Tibial nerve (tissue), 4 donors: ENCODE measurements around the gene OGA. TPM values are rescaled to one million over a fixed set of nuclear protein-coding genes. Genes with fewer than 3 reads are reported as not detected.
"Not testable (repeated sequence)": the region's sequence is repeated elsewhere in the genome, so short reads cannot be mapped to it uniquely, and the experiment has no call there.

Experiments
- DNase-seq, 2 donors: peaks; one replicate each; pipeline ENCODE4 v3.0.0-alpha.2; 2019; ENCODE audit warnings: low spot score in 2 of 2
- H3K27ac ChIP-seq, 4 donors: fragments of 200-600 bp; sonication (generic) in 3 of 4; one replicate each; pipeline ENCODE4 v1.5.1; 2017 to 2019; ENCODE audit warnings: mild to moderate bottlenecking in 1 of 4
- H3K27me3 ChIP-seq, 2 donors: fragments of 200-600 bp; sonication (generic) in 1 of 2; one replicate each; pipeline versions ENCODE4 v1.5.1 to v1.6.0; 2017 to 2019
- H3K36me3 ChIP-seq, 3 donors: fragments of 200-600 bp; sonication (generic); one replicate each; pipeline ENCODE4 v1.5.1; 2018 to 2019
- H3K4me1 ChIP-seq, 4 donors: fragments of 200-600 bp; sonication (generic) in 3 of 4; one replicate each; pipeline ENCODE4 v1.5.1; 2017 to 2019
- H3K4me3 ChIP-seq, 4 donors: fragments of 200-600 bp; sonication (generic) in 3 of 4; one replicate each; pipeline ENCODE4 v1.5.1; 2017 to 2019; ENCODE audit warnings: mild to moderate bottlenecking in 1 of 4, moderate library complexity in 1 of 4
- H3K9me3 ChIP-seq, 4 donors: fragments of 200-600 bp; sonication (generic) in 3 of 4; one replicate each; pipeline ENCODE4 v1.5.1; 2017 to 2019
- CTCF ChIP-seq, 5 experiments: fragments of 200-600 bp in 3 of 5; fragments of 450-650 bp in 2 of 5; sonication (generic) in 3 of 5; IDR thresholded peaks; one replicate each; pipeline ENCODE4 v1.5.1; 2016 to 2019; ENCODE audit warnings: antibody characterized with exemption in 5 of 5, mild to moderate bottlenecking in 3 of 5, moderate library complexity in 2 of 5
- EP300 ChIP-seq, 2 donors: sonication (generic); formaldehyde crosslinking; IDR thresholded peaks; one replicate each; pipeline ENCODE4 v1.6.1; 2017; ENCODE audit warnings: antibody characterized with exemption in 2 of 2, mild to moderate bottlenecking in 1 of 2
- POLR2A ChIP-seq, 2 donors: fragments of 450-650 bp; IDR thresholded peaks; one replicate each; pipeline ENCODE4 v1.6.1; 2017; ENCODE audit warnings: antibody characterized with exemption in 2 of 2, mild to moderate bottlenecking in 2 of 2, moderate library complexity in 2 of 2
- WGBS, 2 donors: methylation state at CpG; one replicate each; pipeline ENCODE4 v1.1.5; 2018; 5-methylcytosine and 5-hydroxymethylcytosine counted together
- total RNA-seq, 4 donors: library from RNA; depleted of rRNA; stranded (reverse); fragments of >200 nt; gene quantifications; one replicate each; pipeline ENCODE4 v1.1.0, GENCODE V29; 2016

Gene OGA
- total RNA-seq, 4 donors from 2014 or later = 206 to 249 (median 224) TPM

GRCh38 chr10:101803511-101803910 lies 14.7 kb downstream of the OGA start:
- no peak overlapping the region for H3K4me3 ChIP-seq
- H3K27me3 ChIP-seq = no peaks in the 10 kb centered on the region
- DNase-seq = no peak
- TF ChIP-seq CTCF (IDR thresholded peaks at IDR 0.05) (no peak), EP300 (IDR thresholded peaks at IDR 0.05) (no peak), POLR2A (IDR thresholded peaks at IDR 0.05) (no peak)
- peaks cover 0 to 15% (median 0%) of the 10 kb centered on the region in 4 donors for H3K4me1 ChIP-seq
- 59 to 68% methylated on average over 4 of the region's 4 CpGs for WGBS, 2 donors
- no peaks in the 10 kb centered on the region for H3K9me3 ChIP-seq
- H3K27ac ChIP-seq = no peak overlapping the region
- peaks cover 7 to 100% (median 46%) of the 10 kb centered on the region in 3 donors for H3K36me3 ChIP-seq

- 73 to 75% methylated on average over 4 of the region's 4 CpGs for WGBS, 2 donors
- no peaks in the 10 kb centered on the region for H3K9me3 ChIP-seq
- no peak for TF ChIP-seq POLR2A (IDR thresholded peaks at IDR 0.05)
- TF ChIP-seq CTCF (IDR thresholded peaks at IDR 0.05) = no peak
- no peak for TF ChIP-seq EP300 (IDR thresholded peaks at IDR 0.05)
- H3K27ac ChIP-seq = no peak overlapping the region
- peaks cover 11 to 100% (median 46%) of the 10 kb centered on the region in 3 donors for H3K36me3 ChIP-seq
- no peaks in the 10 kb centered on the region for H3K27me3 ChIP-seq
- no peak overlapping the region for H3K4me3 ChIP-seq
- DNase-seq = no peak
- H3K4me1 ChIP-seq = peaks cover 0 to 10% (median 0%) of the 10 kb centered on the region in 4 donors
These were observed 20.7 kb downstream of the OGA start for GRCh38 chr10:101797403-101798059.

GRCh38 chr10:101793526-101793925 lies 24.7 kb downstream of the OGA start:
- 97% methylated on average over 12 of the region's 12 CpGs for WGBS, 2 donors
- Histone ChIP-seq H3K9me3 (no peaks in the 10 kb centered on the region), H3K27ac (no peak overlapping the region), H3K27me3 (no peaks in the 10 kb centered on the region), H3K4me1 (peaks cover 0 to 4% (median 0%) of the 10 kb centered on the region in 4 donors), H3K4me3 (no peak overlapping the region), H3K36me3 (peaks cover 14 to 100% (median 27%) of the 10 kb centered on the region in 3 donors)
- TF ChIP-seq POLR2A (IDR thresholded peaks at IDR 0.05) (no peak), EP300 (IDR thresholded peaks at IDR 0.05) (no peak), CTCF (IDR thresholded peaks at IDR 0.05) (no peak)
- DNase-seq = no peak

GRCh38 chr10:101789686-101790085 lies 28.6 kb downstream of the OGA start:
- Histone ChIP-seq H3K9me3 (no peaks in the 10 kb centered on the region), H3K27me3 (no peaks in the 10 kb centered on the region), H3K4me1 (peaks cover 0 to 6% (median 0%) of the 10 kb centered on the region in 4 donors), H3K27ac (no peak overlapping the region), H3K4me3 (no peak overlapping the region), H3K36me3 (peaks cover 11 to 99% (median 13%) of the 10 kb centered on the region in 3 donors)
- no peak for DNase-seq
- TF ChIP-seq EP300 (IDR thresholded peaks at IDR 0.05) (no peak), CTCF (IDR thresholded peaks at IDR 0.05) (no peak), POLR2A (IDR thresholded peaks at IDR 0.05) (no peak)
- WGBS, 2 donors = 92 to 95% methylated on average over 7 of the region's 7 CpGs

- not testable (repeated sequence) for H3K27me3 ChIP-seq, H3K27ac ChIP-seq, H3K4me3 ChIP-seq, DNase-seq, H3K9me3 ChIP-seq
- peaks cover 11 to 98% (median 11%) of the 10 kb centered on the region in 3 donors for H3K36me3 ChIP-seq
- H3K4me1 ChIP-seq = peaks cover 0 to 10% (median 0%) of the 10 kb centered on the region in 4 donors
- 91 to 94% methylated on average over 9 of the region's 9 CpGs for WGBS, 2 donors
These were observed 29.0 kb downstream of the OGA start for GRCh38 chr10:101789231-101789630.
